ENCODE data around the gene SYNPO. TPM values are rescaled to one million over a fixed set of nuclear protein-coding genes. Genes with fewer than 3 reads are reported as not detected.

Gene SYNPO
- total and polyA plus RNA-seq, 8 donors, result 23.3 to 68.3 (median 28.8) TPM

DNA sequence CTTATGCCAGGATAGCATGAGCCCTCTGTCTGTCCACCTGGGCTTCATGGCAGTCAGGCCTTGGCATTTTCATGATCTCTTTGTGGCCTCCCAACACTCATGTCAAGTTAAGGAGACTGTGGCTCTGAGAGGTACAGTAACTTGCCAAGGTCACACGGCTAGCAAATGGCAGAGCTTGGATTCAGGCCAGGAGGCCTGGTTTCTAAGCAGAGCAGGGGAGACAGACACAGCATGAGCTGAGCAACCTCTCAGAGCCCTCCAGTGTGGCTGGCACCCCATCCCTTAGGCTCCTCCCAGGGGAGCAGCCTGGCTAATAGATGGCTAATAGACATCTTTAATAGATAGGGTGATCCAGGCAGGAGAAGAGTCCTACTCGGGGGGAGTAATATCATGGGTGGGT lies 4.1 kb downstream of the SYNPO start:
- peak in 3 of 4 donors; percentile 15 to 62 (median 57) for ATAC-seq
- DNase-seq, result peak; percentile 68 to 85 (median 74)
- WGBS, 2 donors, result 22 to 23% methylated on average over 2 of the region's 2 CpGs
- H3K27me3 ChIP-seq, result no peaks in the 10 kb centered on the region
- peaks cover 0 to 10% (median 0%) of the 10 kb centered on the region in 3 donors for H3K36me3 ChIP-seq
- no peak overlapping the region for H3K4me3 ChIP-seq
- peaks cover 26 to 51% (median 26%) of the 10 kb centered on the region in 3 donors for H3K4me1 ChIP-seq
- TF ChIP-seq, protein P1, sequence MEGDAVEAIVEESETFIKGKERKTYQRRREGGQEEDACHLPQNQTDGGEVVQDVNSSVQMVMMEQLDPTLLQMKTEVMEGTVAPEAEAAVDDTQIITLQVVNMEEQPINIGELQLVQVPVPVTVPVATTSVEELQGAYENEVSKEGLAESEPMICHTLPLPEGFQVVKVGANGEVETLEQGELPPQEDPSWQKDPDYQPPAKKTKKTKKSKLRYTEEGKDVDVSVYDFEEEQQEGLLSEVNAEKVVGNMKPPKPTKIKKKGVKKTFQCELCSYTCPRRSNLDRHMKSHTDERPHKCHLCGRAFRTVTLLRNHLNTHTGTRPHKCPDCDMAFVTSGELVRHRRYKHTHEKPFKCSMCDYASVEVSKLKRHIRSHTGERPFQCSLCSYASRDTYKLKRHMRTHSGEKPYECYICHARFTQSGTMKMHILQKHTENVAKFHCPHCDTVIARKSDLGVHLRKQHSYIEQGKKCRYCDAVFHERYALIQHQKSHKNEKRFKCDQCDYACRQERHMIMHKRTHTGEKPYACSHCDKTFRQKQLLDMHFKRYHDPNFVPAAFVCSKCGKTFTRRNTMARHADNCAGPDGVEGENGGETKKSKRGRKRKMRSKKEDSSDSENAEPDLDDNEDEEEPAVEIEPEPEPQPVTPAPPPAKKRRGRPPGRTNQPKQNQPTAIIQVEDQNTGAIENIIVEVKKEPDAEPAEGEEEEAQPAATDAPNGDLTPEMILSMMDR (IDR thresholded peaks at IDR 0.05), result no peak
- H3K27ac ChIP-seq, result peak overlapping the region in 3 of 4 donors; percentile 9 to 86 (median 39)
- intact Hi-C loops (cut with DNase I), result no loop called here
- no peak for FAIRE-seq
- no peaks in the 10 kb centered on the region for H3K9me3 ChIP-seq

DNA sequence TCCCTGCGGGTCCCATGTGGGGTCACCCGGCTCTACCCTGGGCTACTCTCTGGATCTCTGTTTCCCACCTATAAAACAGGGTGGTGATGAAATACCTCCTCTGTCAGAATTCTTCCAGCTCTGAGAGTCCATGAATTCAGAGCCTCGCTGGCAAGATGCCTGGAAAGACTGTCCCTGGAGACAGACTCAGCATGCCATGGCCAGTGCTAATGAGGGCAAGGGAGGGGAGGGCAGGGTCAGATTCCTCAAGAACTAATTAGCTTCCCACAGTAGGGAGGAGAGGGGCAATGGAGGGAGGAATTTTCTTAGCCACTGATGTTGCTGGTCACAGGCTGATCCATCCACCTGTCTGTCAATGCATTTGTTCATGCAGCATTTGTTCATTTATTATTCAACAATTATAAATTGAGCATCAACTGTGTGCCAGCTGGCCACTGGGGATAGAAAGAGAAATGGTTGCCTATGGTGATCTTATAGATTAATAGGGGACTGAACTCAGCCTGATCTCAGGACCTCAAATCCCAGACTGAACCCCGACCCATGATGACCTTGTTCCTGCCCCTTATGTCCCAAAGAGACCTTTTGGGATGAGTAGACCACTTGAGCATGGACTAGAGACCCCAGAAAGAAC lies 4.7 kb downstream of the SYNPO start:
- no peak overlapping the region for H3K4me3 ChIP-seq
- H3K9me3 ChIP-seq, result no peaks in the 10 kb centered on the region
- intact Hi-C loops (cut with DNase I), result no loop called here
- no peak for FAIRE-seq
- 74 to 75% methylated on average over 4 of the region's 4 CpGs for WGBS, 2 donors
- H3K36me3 ChIP-seq, result peaks cover 0 to 14% (median 0%) of the 10 kb centered on the region in 3 donors
- no peaks in the 10 kb centered on the region for H3K27me3 ChIP-seq
- ATAC-seq, result no peak
- H3K27ac ChIP-seq, result peak overlapping the region in 3 of 4 donors; percentile 9 to 86 (median 39)
- peak in 3 of 6 donors; percentile 55 to 60 (median 60) for DNase-seq
- TF ChIP-seq, protein P1 (IDR thresholded peaks at IDR 0.05), result no peak
- H3K4me1 ChIP-seq, result peaks cover 20 to 44% (median 20%) of the 10 kb centered on the region in 3 donors

DNA sequence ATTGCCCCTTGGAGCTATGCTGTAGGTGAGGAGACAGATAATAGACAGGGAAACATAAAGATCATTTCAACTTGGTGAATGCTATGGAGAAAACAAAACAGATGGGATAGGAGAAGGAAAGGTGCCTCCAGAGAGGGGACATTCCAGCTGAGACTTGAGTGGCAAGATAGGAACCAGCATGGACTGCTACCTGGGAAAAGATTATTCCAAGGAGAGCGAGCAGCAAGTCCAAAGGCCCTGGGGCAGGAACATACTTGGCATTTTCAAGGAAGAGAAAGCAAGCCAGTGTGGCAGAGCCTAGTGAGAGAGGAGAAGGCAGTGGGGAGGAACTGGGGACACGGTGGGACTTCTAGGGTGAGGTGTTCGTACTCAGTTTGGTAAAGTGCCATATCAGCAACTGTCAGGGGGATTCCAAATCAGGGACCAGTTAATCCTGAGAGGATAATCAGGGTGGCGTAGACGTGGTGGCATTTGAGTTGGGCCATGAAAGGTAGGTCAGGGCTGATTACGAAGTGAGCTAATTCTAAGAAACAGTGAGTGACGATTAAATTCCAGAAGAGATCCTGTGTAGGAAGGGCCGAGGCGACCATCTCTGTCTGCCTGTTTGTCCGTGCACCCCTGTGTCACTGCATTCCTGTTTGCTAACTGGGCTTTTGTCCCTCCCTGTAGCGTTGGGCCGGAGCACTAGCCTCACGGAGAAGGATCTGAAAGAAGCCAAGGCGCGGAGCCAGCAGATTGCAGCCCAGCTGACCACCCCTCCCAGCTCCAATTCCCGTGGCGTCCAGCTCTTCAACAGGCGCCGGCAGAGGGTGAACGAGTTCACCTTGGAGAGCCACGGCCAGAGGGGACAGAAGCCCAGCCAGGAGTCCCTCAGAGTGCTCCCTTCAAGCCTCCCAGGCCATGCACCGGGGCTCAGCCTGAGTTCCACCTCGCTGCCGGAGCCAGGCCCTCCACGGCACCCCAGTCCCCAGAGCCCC lies 7.1 kb downstream of the SYNPO start:
- peaks cover 16 to 24% (median 17%) of the 10 kb centered on the region in 3 donors for H3K4me1 ChIP-seq
- FAIRE-seq (no peak), ATAC-seq (peak in 3 of 4 donors; percentile 7 to 49 (median 26)), DNase-seq (peak in 1 of 6 donors; percentile 57)
- H3K27me3 ChIP-seq, result no peaks in the 10 kb centered on the region
- intact Hi-C loops (cut with DNase I), result no loop called here
- H3K4me3 ChIP-seq, result no peak overlapping the region
- TF ChIP-seq, protein P1 (IDR thresholded peaks at IDR 0.05), result no peak
- WGBS, 2 donors, result 73 to 75% methylated on average over 25 of the region's 25 CpGs
- H3K9me3 ChIP-seq, result no peaks in the 10 kb centered on the region
- peak overlapping the region in 1 of 4 donors; percentile 33 for H3K27ac ChIP-seq
- peaks cover 0 to 20% (median 0%) of the 10 kb centered on the region in 3 donors for H3K36me3 ChIP-seq

DNA sequence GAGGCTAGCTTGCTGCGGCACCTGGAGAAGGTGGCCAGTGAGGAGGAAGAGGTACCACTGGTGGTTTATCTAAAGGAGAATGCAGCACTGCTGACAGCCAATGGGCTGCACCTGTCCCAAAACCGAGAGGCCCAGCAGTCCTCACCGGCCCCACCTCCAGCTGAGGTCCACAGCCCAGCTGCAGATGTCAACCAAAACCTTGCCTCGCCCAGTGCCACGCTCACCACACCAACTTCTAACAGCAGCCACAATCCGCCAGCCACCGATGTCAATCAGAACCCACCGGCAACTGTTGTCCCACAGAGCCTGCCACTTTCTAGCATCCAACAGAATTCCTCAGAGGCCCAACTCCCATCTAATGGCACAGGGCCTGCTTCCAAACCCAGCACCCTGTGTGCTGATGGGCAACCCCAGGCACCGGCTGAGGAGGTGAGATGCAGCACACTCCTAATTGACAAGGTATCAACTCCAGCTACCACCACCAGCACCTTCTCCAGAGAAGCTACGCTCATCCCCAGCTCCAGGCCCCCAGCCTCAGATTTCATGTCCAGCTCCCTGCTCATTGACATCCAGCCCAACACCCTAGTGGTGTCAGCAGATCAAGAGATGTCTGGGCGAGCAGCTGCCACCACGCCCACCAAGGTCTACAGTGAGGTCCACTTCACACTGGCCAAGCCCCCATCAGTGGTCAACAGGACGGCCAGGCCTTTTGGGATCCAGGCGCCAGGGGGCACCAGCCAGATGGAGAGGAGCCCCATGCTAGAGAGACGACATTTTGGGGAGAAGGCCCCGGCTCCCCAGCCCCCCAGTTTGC lies 8.0 kb downstream of the SYNPO start:
- H3K9me3 ChIP-seq, result no peaks in the 10 kb centered on the region
- peak overlapping the region in 1 of 4 donors; percentile 33 for H3K27ac ChIP-seq
- H3K4me1 ChIP-seq, result peaks cover 13 to 17% (median 16%) of the 10 kb centered on the region in 3 donors
- ATAC-seq (no peak), DNase-seq (peak in 1 of 6 donors; percentile 50), FAIRE-seq (no peak)
- peaks cover 0 to 20% (median 0%) of the 10 kb centered on the region in 3 donors for H3K36me3 ChIP-seq
- WGBS, 2 donors, result 93 to 94% methylated on average over 16 of the region's 16 CpGs
- no peaks in the 10 kb centered on the region for H3K27me3 ChIP-seq
- TF ChIP-seq, protein P1 (IDR thresholded peaks at IDR 0.05), result no peak
- no peak overlapping the region for H3K4me3 ChIP-seq
- intact Hi-C loops (cut with DNase I), result no loop called here

All from pancreas (tissue), 10 donors.